Fibroblast of villous mesenchyme (primary cell): ENCODE results near the gene MSH3. TPM values are rescaled to one million over a fixed set of nuclear protein-coding genes. Genes with fewer than 3 reads are reported as not detected.

Source experiments
- DNase-seq: peaks from one replicate; pipeline ENCODE4 v3.0.0-alpha.2; 2010; ENCODE audit warnings: low read depth
- H3K4me3 ChIP-seq: 2 replicates; pipeline ENCODE4 v1.5.1; 2011; ENCODE audit warnings: low read depth, mild to moderate bottlenecking, low read length
- CTCF ChIP-seq: IDR thresholded peaks from 2 replicates; pipeline ENCODE4 v1.5.1; 2012; ENCODE audit warnings: low read depth, mild to moderate bottlenecking, low read length; ENCODE audit not compliant: insufficient read depth
- total RNA-seq: library from RNA; depleted of rRNA; stranded (reverse); fragments of >200 nt; gene quantifications from 2 replicates; pipeline ENCODE4 v1.2.3, GENCODE V29; 2012

MSH3 gene
- total RNA-seq, 1 donor: 22.5 TPM

DNA sequence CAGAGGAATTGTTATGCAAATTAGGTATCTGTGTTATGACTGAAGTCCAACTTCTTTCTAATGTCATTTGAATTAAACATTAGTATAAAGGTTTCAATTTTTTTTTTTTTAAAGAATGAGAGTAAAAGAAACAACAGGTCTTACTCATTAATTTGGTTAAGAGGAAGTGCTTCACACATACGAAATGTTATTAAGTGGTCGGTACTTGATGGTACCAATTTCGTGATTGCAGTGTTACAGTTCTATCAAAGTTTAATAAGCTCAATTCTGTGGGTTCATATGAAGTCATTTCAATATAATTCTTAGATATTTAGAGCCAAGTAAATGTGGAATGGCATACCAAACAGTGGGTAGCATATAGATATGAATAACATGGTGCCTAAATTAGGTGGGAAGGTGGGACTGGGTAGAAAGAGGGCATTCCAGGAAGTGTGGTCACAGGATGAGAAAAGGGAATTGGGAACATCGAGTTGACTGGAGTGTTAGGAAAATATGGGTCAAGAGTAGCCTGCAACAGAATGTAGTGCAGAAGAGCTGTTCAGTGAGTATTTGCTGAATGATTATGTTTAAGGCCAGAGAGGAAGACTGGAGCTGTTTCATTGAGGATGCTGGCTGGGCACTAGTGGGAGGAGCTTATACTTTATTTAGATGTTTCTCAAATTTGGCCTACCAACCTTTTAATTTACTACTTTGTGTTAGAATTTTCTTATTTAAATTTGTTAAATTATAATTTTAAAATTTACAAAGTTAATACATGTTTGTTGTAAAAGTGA is 34.4 kb downstream of the MSH3 start:
- TF ChIP-seq CTCF: no peak
- no peak overlapping the region for H3K4me3 ChIP-seq
- DNase-seq: no peak

DNA sequence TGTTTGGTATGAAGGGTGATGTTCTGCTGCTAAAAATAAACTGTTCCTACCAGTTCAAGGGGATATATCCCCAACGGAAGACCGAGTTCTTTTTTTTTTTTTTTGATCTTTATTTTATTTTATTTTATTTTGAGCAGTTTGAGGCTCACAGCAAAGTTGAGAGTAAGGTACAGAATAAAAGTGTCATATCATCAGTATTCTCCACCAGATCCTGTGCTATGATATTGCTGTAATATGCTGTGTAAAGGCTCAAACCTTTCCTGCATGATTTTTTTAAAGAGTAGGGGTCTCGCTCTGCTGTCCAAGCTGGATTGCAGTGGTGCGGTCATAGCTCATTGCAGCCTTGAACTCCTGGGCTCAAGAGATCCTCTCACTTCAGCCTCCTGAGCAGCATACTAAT is 35.2 kb downstream of the MSH3 start:
- TF ChIP-seq CTCF: no peak
- H3K4me3 ChIP-seq: no peak overlapping the region
- no peak for DNase-seq

- DNase-seq: no peak
Measured at GRCh38 chr5:80695666-80696065, 41.2 kb downstream of the MSH3 start.

GRCh38 chr5:80696450-80696849 is 42.0 kb downstream of the MSH3 start:
- no peak overlapping the region for H3K4me3 ChIP-seq
- no peak for DNase-seq
- TF ChIP-seq CTCF: no peak

More at GRCh38 chr5:80695666-80696065, 41.2 kb downstream of the MSH3 start:
- TF ChIP-seq CTCF: no peak
- no peak overlapping the region for H3K4me3 ChIP-seq

DNA sequence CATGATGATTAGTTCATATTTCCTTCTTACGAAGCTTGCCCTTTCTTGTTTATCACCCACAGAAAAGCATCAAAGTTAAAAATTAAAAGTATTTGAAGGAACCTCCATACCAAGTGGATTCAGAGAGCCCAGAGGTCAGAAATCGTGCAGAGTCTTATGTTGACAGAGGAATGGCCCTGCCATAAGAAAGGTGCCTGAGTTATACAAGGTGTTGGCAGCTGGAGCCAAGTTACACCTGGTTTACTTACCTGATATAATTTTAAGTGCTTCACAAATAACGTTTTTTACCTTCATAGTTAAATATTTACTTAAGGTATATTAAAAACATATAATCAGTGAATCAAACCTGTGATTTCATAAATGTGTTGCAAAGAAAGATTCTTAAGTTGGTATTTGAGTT is 42.6 kb downstream of the MSH3 start:
- H3K4me3 ChIP-seq: no peak overlapping the region
- no peak for DNase-seq
- TF ChIP-seq CTCF: no peak

DNA sequence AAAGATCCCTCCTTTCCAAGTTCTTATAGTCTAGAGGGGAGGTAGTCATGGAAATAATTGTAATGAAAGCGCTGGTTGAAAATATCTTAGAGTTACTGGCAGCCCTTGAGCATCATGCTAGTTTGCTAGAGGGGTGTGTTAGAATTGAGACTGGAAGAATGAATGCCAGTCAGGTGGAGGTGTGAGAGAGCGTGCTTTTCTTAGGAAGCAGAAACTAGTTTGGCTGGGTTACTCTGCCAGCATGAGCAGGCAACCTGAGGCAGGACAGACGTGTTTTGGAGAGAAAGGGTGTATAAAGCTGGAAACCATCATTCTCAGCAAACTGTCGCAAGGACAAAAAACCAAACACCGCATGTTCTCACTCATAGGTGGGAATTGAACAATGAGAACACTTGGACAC is 43.9 kb downstream of the MSH3 start:
- no peak overlapping the region for H3K4me3 ChIP-seq
- TF ChIP-seq CTCF: no peak
- no peak for DNase-seq

GRCh38 chr5:80701597-80701996 is 47.1 kb downstream of the MSH3 start:
- peak; percentile 17 for DNase-seq
- TF ChIP-seq CTCF: no peak
- no peak overlapping the region for H3K4me3 ChIP-seq
